ENCODE measurements around the gene BPIFB1.

BPIFB1 gene

GRCh38 chr20:33320006-33320405, 37.0 kb downstream of the BPIFB1 start:
- DNase-seq (ENCODE audit: insufficient read length, low spot score): no peak

GRCh38 chr20:33322456-33322855, 39.4 kb downstream of the BPIFB1 start:
- DNase-seq (ENCODE audit: insufficient read length, low spot score) (no peak), FAIRE-seq (no peak)

More at GRCh38 chr20:33320006-33320405, 37.0 kb downstream of the BPIFB1 start:
- no peak for FAIRE-seq

- no peak for DNase-seq (ENCODE audit: insufficient read length, low spot score)
- no peak for FAIRE-seq
Measured at GRCh38 chr20:33323236-33323635, 40.2 kb downstream of the BPIFB1 start.

- no peak for FAIRE-seq
- DNase-seq (ENCODE audit: insufficient read length, low spot score): no peak
Measured at GRCh38 chr20:33325350-33325749, 42.3 kb downstream of the BPIFB1 start.

- FAIRE-seq: no peak
Measured at GRCh38 chr20:33328157-33329137, 45.4 kb downstream of the BPIFB1 start.

GRCh38 chr20:33332905-33333456, 50.0 kb downstream of the BPIFB1 start:
- FAIRE-seq (no peak), DNase-seq (ENCODE audit: insufficient read length, low spot score) (no peak)

More at GRCh38 chr20:33328157-33329137, 45.4 kb downstream of the BPIFB1 start:
- no peak for DNase-seq (ENCODE audit: insufficient read length, low spot score)

- no peak for DNase-seq (ENCODE audit: insufficient read length, low spot score)
- no peak for FAIRE-seq
Measured at GRCh38 chr20:33333616-33334015, 50.6 kb downstream of the BPIFB1 start.

- DNase-seq (ENCODE audit: insufficient read length, low spot score) (no peak), FAIRE-seq (no peak)
Measured at GRCh38 chr20:33334111-33334510, 51.1 kb downstream of the BPIFB1 start.

GRCh38 chr20:33336375-33336774, 53.4 kb downstream of the BPIFB1 start:
- no peak for DNase-seq (ENCODE audit: insufficient read length, low spot score)
- no peak for FAIRE-seq

GRCh38 chr20:33337119-33337518, 54.1 kb downstream of the BPIFB1 start:
- no peak for FAIRE-seq
- no peak for DNase-seq (ENCODE audit: insufficient read length, low spot score)

GRCh38 chr20:33337531-33338165, 54.6 kb downstream of the BPIFB1 start:
- FAIRE-seq (no peak), DNase-seq (ENCODE audit: insufficient read length, low spot score) (no peak)

GRCh38 chr20:33338467-33339258, 55.6 kb downstream of the BPIFB1 start:
- DNase-seq (ENCODE audit: insufficient read length, low spot score): no peak
- FAIRE-seq: no peak

- FAIRE-seq: no peak
- DNase-seq (ENCODE audit: insufficient read length, low spot score): no peak
Measured at GRCh38 chr20:33339515-33340058, 56.6 kb downstream of the BPIFB1 start.

- DNase-seq (ENCODE audit: insufficient read length, low spot score) (no peak), FAIRE-seq (no peak)
Measured at GRCh38 chr20:33343521-33343920, 60.5 kb downstream of the BPIFB1 start.

- DNase-seq (ENCODE audit: insufficient read length, low spot score): no peak
- FAIRE-seq: no peak
Measured at GRCh38 chr20:33345342-33345741, 62.3 kb downstream of the BPIFB1 start.

GRCh38 chr20:33348136-33348937, 65.3 kb downstream of the BPIFB1 start:
- DNase-seq (ENCODE audit: insufficient read length, low spot score): no peak
- FAIRE-seq: no peak

- FAIRE-seq (no peak), DNase-seq (ENCODE audit: insufficient read length, low spot score) (no peak)
Measured at GRCh38 chr20:33349493-33349892, 66.5 kb downstream of the BPIFB1 start.

- DNase-seq (ENCODE audit: insufficient read length, low spot score): no peak
- FAIRE-seq: no peak
Measured at GRCh38 chr20:33351696-33352095, 68.7 kb downstream of the BPIFB1 start.

GRCh38 chr20:33352258-33353012, 69.4 kb downstream of the BPIFB1 start:
- no peak for FAIRE-seq
- no peak for DNase-seq (ENCODE audit: insufficient read length, low spot score)

Measured in GM19239 (cell line).